ENCODE measurements around the gene EPHA6.

The EPHA6 gene

GRCh38 chr3:96877510-96877909, 63.1 kb downstream of the EPHA6 start:
- H3K4me1 ChIP-seq (ENCODE audit: insufficient read depth, low read length, severe bottlenecking) = no peaks in the 10 kb centered on the region
- no peaks in the 10 kb centered on the region for H3K36me3 ChIP-seq (ENCODE audit: insufficient read depth, low read length)
- H3K9me3 ChIP-seq (ENCODE audit: low read length) = no peaks in the 10 kb centered on the region
- H3F3A ChIP-seq (ENCODE audit: insufficient read depth, low read length) = no peaks in the 10 kb centered on the region
- no peak overlapping the region for H2AFZ ChIP-seq (ENCODE audit: low read length)
- H3K9me2 ChIP-seq (ENCODE audit: low read depth, low read length) = no peaks in the 10 kb centered on the region
- H3K27ac ChIP-seq (ENCODE audit: low read depth, low read length, poor library complexity, severe bottlenecking) = no peak overlapping the region
- no peaks in the 10 kb centered on the region for H3K27me3 ChIP-seq (ENCODE audit: insufficient read depth, low read length)
- H3K4me2 ChIP-seq (ENCODE audit: low read length) = no peak overlapping the region
- H3K4me3 ChIP-seq (ENCODE audit: low read depth, low read length, poor library complexity, severe bottlenecking) = no peak overlapping the region
- H4K20me1 ChIP-seq (ENCODE audit: insufficient read depth, low read length) = no peaks in the 10 kb centered on the region
- H3K9ac ChIP-seq (ENCODE audit: low read length) = no peak overlapping the region
- TF ChIP-seq EZH2 (IDR thresholded peaks at IDR 0.05; ENCODE audit: borderline replicate concordance, low read length) (no peak), CTCF (IDR thresholded peaks at IDR 0.05; ENCODE audit: low read length) (no peak)
- H3K79me2 ChIP-seq (ENCODE audit: insufficient read depth, low read length) = no peaks in the 10 kb centered on the region

- H3K79me2 ChIP-seq (ENCODE audit: insufficient read depth, low read length) = no peaks in the 10 kb centered on the region
- H3K4me3 ChIP-seq (ENCODE audit: low read depth, low read length, poor library complexity, severe bottlenecking) = no peak overlapping the region
- no peaks in the 10 kb centered on the region for H3K9me2 ChIP-seq (ENCODE audit: low read depth, low read length)
- no peak overlapping the region for H3K27ac ChIP-seq (ENCODE audit: low read depth, low read length, poor library complexity, severe bottlenecking)
- no peaks in the 10 kb centered on the region for H3K36me3 ChIP-seq (ENCODE audit: insufficient read depth, low read length)
- H3K4me2 ChIP-seq (ENCODE audit: low read length) = no peak overlapping the region
- TF ChIP-seq CTCF (IDR thresholded peaks at IDR 0.05; ENCODE audit: low read length) = no peak
- no peak for TF ChIP-seq EZH2 (IDR thresholded peaks at IDR 0.05; ENCODE audit: borderline replicate concordance, low read length)
- no peaks in the 10 kb centered on the region for H3K4me1 ChIP-seq (ENCODE audit: insufficient read depth, low read length, severe bottlenecking)
- H3K27me3 ChIP-seq (ENCODE audit: insufficient read depth, low read length) = no peaks in the 10 kb centered on the region
- no peaks in the 10 kb centered on the region for H3F3A ChIP-seq (ENCODE audit: insufficient read depth, low read length)
- H4K20me1 ChIP-seq (ENCODE audit: insufficient read depth, low read length) = no peaks in the 10 kb centered on the region
- no peaks in the 10 kb centered on the region for H3K9me3 ChIP-seq (ENCODE audit: low read length)
- no peak overlapping the region for H3K9ac ChIP-seq (ENCODE audit: low read length)
- no peak overlapping the region for H2AFZ ChIP-seq (ENCODE audit: low read length)
Measured at GRCh38 chr3:96900031-96900430, 85.6 kb downstream of the EPHA6 start.

GRCh38 chr3:96900566-96900965, 86.2 kb downstream of the EPHA6 start:
- H3K79me2 ChIP-seq (ENCODE audit: insufficient read depth, low read length) = no peaks in the 10 kb centered on the region
- H3K4me3 ChIP-seq (ENCODE audit: low read depth, low read length, poor library complexity, severe bottlenecking) = no peak overlapping the region

More at GRCh38 chr3:96900566-96900965, 86.2 kb downstream of the EPHA6 start:
- Histone ChIP-seq H4K20me1 (ENCODE audit: insufficient read depth, low read length) (no peaks in the 10 kb centered on the region), H3K4me1 (ENCODE audit: insufficient read depth, low read length, severe bottlenecking) (no peaks in the 10 kb centered on the region), H3K27me3 (ENCODE audit: insufficient read depth, low read length) (no peaks in the 10 kb centered on the region), H3F3A (ENCODE audit: insufficient read depth, low read length) (no peaks in the 10 kb centered on the region), H3K27ac (ENCODE audit: low read depth, low read length, poor library complexity, severe bottlenecking) (no peak overlapping the region), H3K4me2 (ENCODE audit: low read length) (no peak overlapping the region), H2AFZ (ENCODE audit: low read length) (no peak overlapping the region), H3K9ac (ENCODE audit: low read length) (no peak overlapping the region), H3K36me3 (ENCODE audit: insufficient read depth, low read length) (no peaks in the 10 kb centered on the region), H3K9me3 (ENCODE audit: low read length) (no peaks in the 10 kb centered on the region), H3K9me2 (ENCODE audit: low read depth, low read length) (no peaks in the 10 kb centered on the region)
- TF ChIP-seq CTCF (IDR thresholded peaks at IDR 0.05; ENCODE audit: low read length) (no peak), EZH2 (IDR thresholded peaks at IDR 0.05; ENCODE audit: borderline replicate concordance, low read length) (no peak)

All from OCI-LY1 (cell line).